NCI-H510A treated with DMSO at 0.1 percent for 48 hours (cell line): ENCODE measurements around the gene KRT82.
A peak's percentile ranks its signal among the peaks of the same experiment; 100 is the strongest.

Experiments used
- DNase-seq: peaks from one replicate; lab custom pipeline; 2025; lab: John Stamatoyannopoulos, UW

The KRT82 gene

GRCh38 chr12:52383331-52383730 is 22.8 kb downstream of the KRT82 start:
- no peak for DNase-seq

GRCh38 chr12:52382854-52383253 is 23.3 kb downstream of the KRT82 start:
- no peak for DNase-seq

- DNase-seq: no peak
Measured at GRCh38 chr12:52381206-52381605, 24.9 kb downstream of the KRT82 start.

GRCh38 chr12:52380271-52380694 is 25.9 kb downstream of the KRT82 start:
- peak; percentile 29 for DNase-seq

GRCh38 chr12:52379536-52379935 is 26.6 kb downstream of the KRT82 start:
- DNase-seq: no peak

GRCh38 chr12:52378091-52378490 is 28.0 kb downstream of the KRT82 start:
- DNase-seq: no peak

GRCh38 chr12:52377266-52377665 is 28.9 kb downstream of the KRT82 start:
- DNase-seq: no peak

GRCh38 chr12:52372216-52373154 is 33.6 kb downstream of the KRT82 start:
- peak; percentile 56 for DNase-seq

GRCh38 chr12:52371716-52372115 is 34.4 kb downstream of the KRT82 start:
- DNase-seq: no peak

GRCh38 chr12:52370926-52371608 is 35.1 kb downstream of the KRT82 start:
- DNase-seq: no peak

- DNase-seq: no peak
Measured at GRCh38 chr12:52369809-52370208, 36.3 kb downstream of the KRT82 start.

GRCh38 chr12:52369211-52369610 is 36.9 kb downstream of the KRT82 start:
- DNase-seq: no peak

- no peak for DNase-seq
Measured at GRCh38 chr12:52368508-52368907, 37.6 kb downstream of the KRT82 start.

- DNase-seq: no peak
Measured at GRCh38 chr12:52367876-52368275, 38.3 kb downstream of the KRT82 start.

- DNase-seq: no peak
Measured at GRCh38 chr12:52366738-52367485, 39.2 kb downstream of the KRT82 start, which contains the start of gene KRT85. Gene KRT85, minus strand, starts transcription at chr12:52367481. Its CDS starts 76 bp downstream, at chr12:52367405.

- no peak for DNase-seq
Measured at GRCh38 chr12:52364901-52365489, 41.1 kb downstream of the KRT82 start.

GRCh38 chr12:52364061-52364460 is 42.1 kb downstream of the KRT82 start:
- DNase-seq: no peak

- DNase-seq: no peak
Measured at GRCh38 chr12:52363111-52363679, 42.9 kb downstream of the KRT82 start.

- no peak for DNase-seq
Measured at GRCh38 chr12:52362118-52362726, 43.9 kb downstream of the KRT82 start.

GRCh38 chr12:52361553-52361952 is 44.6 kb downstream of the KRT82 start:
- no peak for DNase-seq

- no peak for DNase-seq
Measured at GRCh38 chr12:52360663-52361271, 45.4 kb downstream of the KRT82 start.
